HG03045 (cell line): ENCODE results near the gene ZNF79.

Experiments
- ATAC-seq: cut with Tn5 transposase; IDR thresholded peaks from one replicate; pipeline ENCODE4 v1.9.1; 2021; ENCODE audit warnings: mild to moderate bottlenecking, moderate library complexity; ENCODE audit not compliant: unreplicated experiment

Gene ZNF79

GRCh38 chr9:127423934-127424675 lies at the start of gene ZNF79:
TSS of gene ZNF79 (plus strand) at chr9:127424382. CDS start at chr9:127424788, 406 bp downstream.
- ATAC-seq = peak; percentile 79

GRCh38 chr9:127380479-127380878 lies 43.7 kb upstream of the ZNF79 start:
- ATAC-seq = no peak

DNA sequence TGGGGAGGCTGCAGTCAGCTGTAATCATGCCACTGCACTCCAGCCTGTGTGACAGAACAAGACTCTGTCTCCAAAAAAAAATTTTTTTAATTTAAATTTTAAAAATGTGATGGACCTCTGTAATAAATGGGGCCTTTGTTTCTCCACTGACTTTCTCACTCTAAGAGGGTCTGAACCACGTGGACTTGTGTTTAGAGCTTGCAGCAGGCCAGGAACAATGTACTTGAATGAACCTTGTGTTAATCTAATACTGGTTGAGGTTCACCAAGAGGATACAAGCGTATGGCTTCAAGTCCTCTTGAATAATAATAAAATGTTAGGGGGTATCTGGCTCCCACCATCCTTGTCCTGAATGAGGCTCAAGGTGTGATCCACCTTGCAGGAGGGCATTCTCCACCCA lies 41.6 kb upstream of the ZNF79 start:
- no peak for ATAC-seq

GRCh38 chr9:127384016-127384730 lies 40.0 kb upstream of the ZNF79 start:
- no peak for ATAC-seq

- no peak for ATAC-seq
These were observed 39.3 kb upstream of the ZNF79 start for GRCh38 chr9:127384901-127385300.

DNA sequence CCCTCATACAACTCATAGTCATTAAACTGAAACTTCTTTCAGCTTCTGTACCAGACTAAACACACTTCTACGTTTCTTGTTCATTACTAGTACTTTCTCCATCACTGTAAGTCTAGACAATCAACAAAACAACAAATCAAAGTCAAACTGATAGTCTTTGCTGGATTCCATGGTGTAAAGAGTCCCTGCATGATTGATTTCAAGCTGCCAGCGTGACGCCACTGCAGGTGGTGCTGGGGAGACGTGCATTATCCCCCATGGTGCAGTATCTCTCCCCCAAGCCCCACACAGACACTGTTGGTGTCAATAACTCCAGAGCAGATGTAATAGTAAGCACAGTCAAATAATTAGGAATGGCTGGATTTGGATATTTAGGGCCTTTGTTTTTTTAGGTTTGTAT lies 37.9 kb upstream of the ZNF79 start:
- no peak for ATAC-seq

DNA sequence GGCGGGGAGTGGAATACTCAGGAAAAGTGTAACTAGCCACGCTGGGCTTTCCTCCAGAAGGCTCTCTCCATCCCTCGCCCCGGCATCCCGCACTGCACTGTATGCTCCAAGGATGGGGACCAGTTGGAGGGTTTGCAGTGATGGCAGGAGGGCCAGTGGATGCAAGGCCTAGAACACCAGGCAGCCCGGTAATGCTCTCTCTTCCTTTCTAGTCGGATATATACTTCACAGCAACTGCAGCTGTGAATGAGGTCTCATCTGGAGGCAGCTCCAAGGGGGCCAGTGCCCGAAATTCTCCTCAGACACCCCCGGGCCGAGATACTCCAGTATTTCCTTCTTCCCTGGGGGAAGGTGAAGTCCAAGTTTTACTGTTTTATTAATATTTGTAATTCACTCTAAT lies 37.2 kb upstream of the ZNF79 start:
- ATAC-seq = no peak

- ATAC-seq = peak; percentile 62
These were observed 35.9 kb upstream of the ZNF79 start for GRCh38 chr9:127388037-127388855.

GRCh38 chr9:127388856-127389238 lies 35.3 kb upstream of the ZNF79 start:
- ATAC-seq = no peak

- ATAC-seq = no peak
These were observed 34.6 kb upstream of the ZNF79 start for GRCh38 chr9:127389381-127390247.

DNA sequence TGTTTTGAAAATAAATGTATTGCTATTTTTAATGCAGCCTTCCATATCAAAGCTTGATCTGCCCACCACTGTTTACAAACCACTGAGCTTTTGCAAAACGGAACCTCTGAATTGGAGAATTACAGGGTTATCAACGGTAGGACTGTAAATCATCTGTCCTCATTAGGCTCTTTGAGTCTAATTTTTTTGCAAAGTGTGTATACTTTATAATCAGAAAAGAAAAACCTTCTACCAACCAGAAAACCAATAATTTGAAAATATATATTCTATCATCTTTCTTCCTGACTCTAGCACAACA lies 34.0 kb upstream of the ZNF79 start:
- ATAC-seq = no peak

GRCh38 chr9:127390563-127390962 lies 33.6 kb upstream of the ZNF79 start:
- no peak for ATAC-seq

- no peak for ATAC-seq
These were observed 32.0 kb upstream of the ZNF79 start for GRCh38 chr9:127392166-127392565.

DNA sequence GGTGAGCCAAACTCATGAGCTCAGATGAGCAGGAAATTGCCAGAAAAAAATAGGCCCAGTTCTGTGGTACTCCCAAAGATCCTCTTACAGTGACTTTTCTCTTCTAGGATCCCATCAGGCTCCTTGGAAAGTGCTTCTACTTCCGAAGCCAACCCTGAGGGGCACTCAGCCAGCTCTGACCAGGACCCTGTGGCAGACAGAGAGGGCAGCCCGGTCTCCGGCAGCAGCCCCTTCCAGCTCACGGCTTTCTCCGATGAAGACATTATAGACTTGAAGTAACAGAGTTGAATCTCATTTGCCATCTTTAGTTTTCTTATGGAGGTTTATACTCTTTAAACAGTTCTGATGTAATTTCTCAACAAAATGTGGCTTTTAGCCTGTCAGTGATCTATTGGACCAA lies 31.2 kb upstream of the ZNF79 start:
- ATAC-seq = no peak

GRCh38 chr9:127393645-127394044 lies 30.5 kb upstream of the ZNF79 start:
- ATAC-seq = no peak

GRCh38 chr9:127395497-127396252 lies 28.5 kb upstream of the ZNF79 start:
- no peak for ATAC-seq

DNA sequence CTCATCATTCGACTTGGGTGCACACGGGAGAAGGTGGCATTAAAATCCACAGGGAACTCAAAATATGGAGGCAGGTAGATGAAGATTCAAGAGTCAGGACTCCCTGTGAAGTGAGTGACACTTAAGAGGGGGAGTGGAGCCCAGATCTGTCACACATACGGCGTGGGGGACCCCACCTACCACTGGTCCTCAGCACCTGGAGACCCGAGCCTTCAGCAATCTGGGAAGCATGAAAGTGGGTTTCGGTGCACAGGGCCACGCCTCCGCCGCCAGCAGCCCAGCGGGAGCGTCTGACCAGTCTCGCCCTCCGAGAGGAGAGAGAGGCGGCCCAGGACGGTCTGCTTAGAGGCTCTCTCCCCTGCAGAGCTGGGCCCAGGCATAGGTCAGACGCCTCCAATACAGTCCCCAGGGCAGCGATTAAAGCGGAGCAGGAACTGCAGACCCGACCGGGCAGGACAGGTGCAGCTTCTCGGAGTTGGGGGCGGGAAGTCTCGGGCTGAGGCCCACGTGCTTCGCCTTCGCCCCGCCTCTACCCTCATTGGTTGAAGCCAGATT lies 27.9 kb upstream of the ZNF79 start:
- peak; percentile 14 for ATAC-seq

DNA sequence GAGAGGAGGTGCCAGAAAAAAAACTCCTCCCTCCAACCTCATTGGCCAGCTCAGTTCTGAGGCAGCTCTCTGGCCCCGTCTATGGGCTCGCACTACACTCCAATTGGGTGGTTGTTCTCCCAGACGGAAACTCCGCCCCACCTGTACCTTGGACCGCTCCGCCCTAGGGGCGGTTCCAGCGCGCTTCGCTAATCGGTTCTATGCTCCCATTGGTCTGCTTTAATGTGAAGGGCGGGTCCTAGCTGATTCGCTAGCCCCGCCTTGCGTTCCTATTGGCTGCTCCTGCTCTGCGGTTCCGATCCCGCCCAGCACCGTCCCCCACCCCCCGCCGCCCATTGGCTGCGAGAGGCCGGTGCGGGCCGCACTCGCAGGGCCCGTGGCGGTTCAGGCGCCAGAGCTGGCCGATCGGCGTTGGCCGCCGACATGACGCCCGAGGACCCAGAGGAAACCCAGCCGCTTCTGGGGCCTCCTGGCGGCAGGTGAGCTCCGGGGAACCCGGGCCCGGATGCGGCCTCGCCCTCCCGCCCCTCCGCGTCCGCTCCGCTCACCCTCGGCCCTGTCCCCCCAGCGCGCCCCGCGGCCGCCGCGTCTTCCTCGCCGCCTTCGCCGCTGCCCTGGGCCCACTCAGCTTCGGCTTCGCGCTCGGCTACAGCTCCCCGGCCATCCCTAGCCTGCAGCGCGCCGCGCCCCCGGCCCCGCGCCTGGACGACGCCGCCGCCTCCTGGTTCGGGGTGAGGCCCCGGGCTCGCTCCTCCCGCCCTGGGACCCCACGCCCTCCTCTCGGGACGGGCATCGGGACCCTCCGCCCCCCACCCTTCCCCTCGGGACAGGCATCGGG lies 27.2 kb upstream of the ZNF79 start, which contains the start of gene SLC2A8:
Gene SLC2A8, plus strand, starts transcription at position 362 of the 838 bp plus-strand sequence. Its CDS starts 62 bp downstream, at position 424.
- ATAC-seq = peak; percentile 94
